ENCODE measurements around the gene TPST2.
A peak's percentile ranks its signal among the peaks of the same experiment; 100 is the strongest.

The TPST2 gene

GRCh38 chr22:26487996-26488395 lies 101.9 kb downstream of the TPST2 start:
- no peak for DNase-seq

GRCh38 chr22:26486394-26486793 lies 103.5 kb downstream of the TPST2 start:
- DNase-seq, result no peak

- no peak for DNase-seq
Measured at GRCh38 chr22:26485806-26486390, 104.0 kb downstream of the TPST2 start.

GRCh38 chr22:26485013-26485412 lies 104.9 kb downstream of the TPST2 start:
- DNase-seq, result no peak

GRCh38 chr22:26484360-26484706 lies 105.6 kb downstream of the TPST2 start:
- no peak for DNase-seq

GRCh38 chr22:26483439-26484359 lies 106.2 kb downstream of the TPST2 start, which contains the start of the genes HPS4 and SRRD:
Gene HPS4, minus strand, starts transcription at chr22:26483783. Its CDS starts 2,021 bp downstream, at chr22:26481762.
Gene SRRD, plus strand, starts transcription at chr22:26483877. Its CDS starts 14 bp downstream, at chr22:26483891.
- DNase-seq, result peak; percentile 91

- no peak for DNase-seq
Measured at GRCh38 chr22:26483043-26483438, 106.9 kb downstream of the TPST2 start.

GRCh38 chr22:26482161-26482560 lies 107.8 kb downstream of the TPST2 start:
- DNase-seq, result no peak

- DNase-seq, result no peak
Measured at GRCh38 chr22:26481694-26482093, 108.2 kb downstream of the TPST2 start.

- DNase-seq, result no peak
Measured at GRCh38 chr22:26481112-26481693, 108.7 kb downstream of the TPST2 start.

GRCh38 chr22:26480611-26480932 lies 109.4 kb downstream of the TPST2 start:
- no peak for DNase-seq

- no peak for DNase-seq
Measured at GRCh38 chr22:26479792-26480610, 109.9 kb downstream of the TPST2 start.

- no peak for DNase-seq
Measured at GRCh38 chr22:26479043-26479791, 110.7 kb downstream of the TPST2 start.

GRCh38 chr22:26477341-26477731 lies 112.6 kb downstream of the TPST2 start:
- DNase-seq, result no peak

GRCh38 chr22:26476705-26477340 lies 113.1 kb downstream of the TPST2 start:
- DNase-seq, result no peak

GRCh38 chr22:26474682-26475081 lies 115.2 kb downstream of the TPST2 start:
- no peak for DNase-seq
